ENCODE results near the gene MAP3K10. TPM values are rescaled to one million over a fixed set of nuclear protein-coding genes. Genes with fewer than 3 reads are reported as not detected.

The MAP3K10 gene
- total and polyA plus RNA-seq, 7 donors = 10.7 to 35.1 (median 19.1) TPM

GRCh38 chr19:40198272-40198990 is 7.2 kb downstream of the MAP3K10 start:
- intact Hi-C loops (cut with DNase I) = no loop called here
- DNase-seq (no peak), ATAC-seq (no peak)
- TF ChIP-seq CTCF (IDR thresholded peaks at IDR 0.05) = no peak
- H3K27me3 ChIP-seq (ENCODE audit: insufficient read depth in 3 of 3, low read length in 2 of 3) = no peaks in the 10 kb centered on the region
- H3K4me1 ChIP-seq = no peaks in the 10 kb centered on the region
- no peak overlapping the region for H3K4me3 ChIP-seq
- no peak overlapping the region for H3K27ac ChIP-seq
- H3K36me3 ChIP-seq (ENCODE audit: insufficient read depth in 1 of 2, low read depth in 1 of 2) = peaks cover 0 to 48% of the 10 kb centered on the region in 2 donors
- 94 to 96% (median 96%) methylated on average over 29 of the region's 29 CpGs for WGBS, 3 donors
- H3K9me3 ChIP-seq = no peaks in the 10 kb centered on the region

- Histone ChIP-seq H3K36me3 (ENCODE audit: insufficient read depth in 1 of 2, low read depth in 1 of 2) (peaks cover 0 to 65% of the 10 kb centered on the region in 2 donors), H3K4me1 (no peaks in the 10 kb centered on the region), H3K27me3 (ENCODE audit: insufficient read depth in 3 of 3, low read length in 2 of 3) (no peaks in the 10 kb centered on the region), H3K9me3 (no peaks in the 10 kb centered on the region), H3K27ac (no peak overlapping the region), H3K4me3 (no peak overlapping the region)
- DNase-seq (no peak), ATAC-seq (no peak)
- no peak for TF ChIP-seq CTCF (IDR thresholded peaks at IDR 0.05)
- intact Hi-C loops (cut with DNase I) = no loop called here
- WGBS, 3 donors = 72 to 79% (median 78%) methylated on average over 9 of the region's 9 CpGs
These were observed 9.3 kb downstream of the MAP3K10 start for GRCh38 chr19:40200341-40201099.

- intact Hi-C loops (cut with DNase I) = no loop called here
- DNase-seq (no peak), ATAC-seq (no peak)
- no peak overlapping the region for H3K4me3 ChIP-seq
- whole genome bisulfite sequencing, 3 donors = 97 to 98% (median 98%) methylated on average over 11 to 16 of the region's 16 CpGs
- no peaks in the 10 kb centered on the region for H3K27me3 ChIP-seq (ENCODE audit: insufficient read depth in 3 of 3, low read length in 2 of 3)
- peaks cover 0 to 84% of the 10 kb centered on the region in 2 donors for H3K36me3 ChIP-seq (ENCODE audit: insufficient read depth in 1 of 2, low read depth in 1 of 2)
- H3K9me3 ChIP-seq = no peaks in the 10 kb centered on the region
- no peak overlapping the region for H3K27ac ChIP-seq
- no peak for TF ChIP-seq CTCF (IDR thresholded peaks at IDR 0.05)
- no peaks in the 10 kb centered on the region for H3K4me1 ChIP-seq
These were observed 13.2 kb downstream of the MAP3K10 start for GRCh38 chr19:40204381-40204780.

- intact Hi-C loops (cut with DNase I) = no loop called here
These were observed 14.5 kb downstream of the MAP3K10 start for GRCh38 chr19:40205760-40206159.

More at GRCh38 chr19:40205760-40206159, 14.5 kb downstream of the MAP3K10 start:
- H3K4me3 ChIP-seq = no peak overlapping the region
- 91 to 95% (median 94%) methylated on average over 20 to 21 of the region's 21 CpGs for WGBS, 3 donors
- peaks cover 0 to 85% of the 10 kb centered on the region in 2 donors for H3K36me3 ChIP-seq (ENCODE audit: insufficient read depth in 1 of 2, low read depth in 1 of 2)
- no peaks in the 10 kb centered on the region for H3K9me3 ChIP-seq
- H3K27me3 ChIP-seq (ENCODE audit: insufficient read depth in 3 of 3, low read length in 2 of 3) = no peaks in the 10 kb centered on the region
- ATAC-seq (no peak), DNase-seq (no peak)
- H3K4me1 ChIP-seq = no peaks in the 10 kb centered on the region
- TF ChIP-seq CTCF (IDR thresholded peaks at IDR 0.05) = no peak
- H3K27ac ChIP-seq = no peak overlapping the region

Measured in psoas muscle (tissue), 8 donors.